ENCODE data around the gene FXN.

DNA sequence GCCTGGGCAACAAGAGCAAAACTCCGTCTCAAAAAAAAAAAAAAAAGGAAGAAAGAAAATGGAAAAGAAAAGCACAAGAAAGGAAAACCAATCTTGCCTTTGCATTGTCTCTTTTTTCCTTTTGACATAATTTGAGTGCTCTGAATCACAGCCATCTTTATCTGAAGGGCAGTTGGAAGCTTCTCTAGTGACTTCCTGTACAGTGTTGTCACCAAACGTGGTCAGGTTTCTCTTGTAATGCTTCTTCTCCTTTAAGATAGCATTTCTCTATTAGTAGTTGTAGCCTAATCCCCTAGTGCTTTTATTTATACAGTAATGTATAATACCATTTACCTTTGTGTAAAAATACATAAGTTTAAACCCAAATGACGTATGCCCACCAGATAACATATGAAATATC, 39.8 kb upstream of the FXN start:
- TF ChIP-seq, protein P1, sequence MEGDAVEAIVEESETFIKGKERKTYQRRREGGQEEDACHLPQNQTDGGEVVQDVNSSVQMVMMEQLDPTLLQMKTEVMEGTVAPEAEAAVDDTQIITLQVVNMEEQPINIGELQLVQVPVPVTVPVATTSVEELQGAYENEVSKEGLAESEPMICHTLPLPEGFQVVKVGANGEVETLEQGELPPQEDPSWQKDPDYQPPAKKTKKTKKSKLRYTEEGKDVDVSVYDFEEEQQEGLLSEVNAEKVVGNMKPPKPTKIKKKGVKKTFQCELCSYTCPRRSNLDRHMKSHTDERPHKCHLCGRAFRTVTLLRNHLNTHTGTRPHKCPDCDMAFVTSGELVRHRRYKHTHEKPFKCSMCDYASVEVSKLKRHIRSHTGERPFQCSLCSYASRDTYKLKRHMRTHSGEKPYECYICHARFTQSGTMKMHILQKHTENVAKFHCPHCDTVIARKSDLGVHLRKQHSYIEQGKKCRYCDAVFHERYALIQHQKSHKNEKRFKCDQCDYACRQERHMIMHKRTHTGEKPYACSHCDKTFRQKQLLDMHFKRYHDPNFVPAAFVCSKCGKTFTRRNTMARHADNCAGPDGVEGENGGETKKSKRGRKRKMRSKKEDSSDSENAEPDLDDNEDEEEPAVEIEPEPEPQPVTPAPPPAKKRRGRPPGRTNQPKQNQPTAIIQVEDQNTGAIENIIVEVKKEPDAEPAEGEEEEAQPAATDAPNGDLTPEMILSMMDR (IDR thresholded peaks at IDR 0.05): no peak
- no peak for TF ChIP-seq POLR2AphosphoS5 (IDR thresholded peaks at IDR 0.05)

All from breast epithelium (tissue), 3 donors.